ENCODE results near the gene PITPNC1.

DNA sequence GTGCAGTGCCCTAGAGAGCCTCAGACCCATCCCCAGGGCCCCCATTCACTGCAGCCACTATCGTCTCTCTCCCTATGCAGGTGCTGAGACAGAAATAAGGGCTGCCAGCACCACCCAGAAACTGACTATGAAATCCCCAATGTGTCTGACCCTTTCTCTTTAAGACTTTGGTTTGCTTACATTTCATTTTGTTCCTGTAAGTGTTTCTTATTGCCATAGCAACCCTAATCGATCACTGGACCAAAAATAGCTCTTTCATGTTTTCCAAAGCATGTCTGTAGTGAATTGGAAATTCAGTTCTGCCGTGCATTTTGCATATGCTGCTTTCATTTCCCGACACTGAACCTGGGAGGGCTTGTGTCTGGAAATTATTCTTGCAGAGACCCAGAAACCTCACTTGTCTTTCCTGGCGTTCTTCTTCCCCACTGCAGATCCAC, 192.0 kb downstream of the PITPNC1 start:
- TF ChIP-seq, protein P1, sequence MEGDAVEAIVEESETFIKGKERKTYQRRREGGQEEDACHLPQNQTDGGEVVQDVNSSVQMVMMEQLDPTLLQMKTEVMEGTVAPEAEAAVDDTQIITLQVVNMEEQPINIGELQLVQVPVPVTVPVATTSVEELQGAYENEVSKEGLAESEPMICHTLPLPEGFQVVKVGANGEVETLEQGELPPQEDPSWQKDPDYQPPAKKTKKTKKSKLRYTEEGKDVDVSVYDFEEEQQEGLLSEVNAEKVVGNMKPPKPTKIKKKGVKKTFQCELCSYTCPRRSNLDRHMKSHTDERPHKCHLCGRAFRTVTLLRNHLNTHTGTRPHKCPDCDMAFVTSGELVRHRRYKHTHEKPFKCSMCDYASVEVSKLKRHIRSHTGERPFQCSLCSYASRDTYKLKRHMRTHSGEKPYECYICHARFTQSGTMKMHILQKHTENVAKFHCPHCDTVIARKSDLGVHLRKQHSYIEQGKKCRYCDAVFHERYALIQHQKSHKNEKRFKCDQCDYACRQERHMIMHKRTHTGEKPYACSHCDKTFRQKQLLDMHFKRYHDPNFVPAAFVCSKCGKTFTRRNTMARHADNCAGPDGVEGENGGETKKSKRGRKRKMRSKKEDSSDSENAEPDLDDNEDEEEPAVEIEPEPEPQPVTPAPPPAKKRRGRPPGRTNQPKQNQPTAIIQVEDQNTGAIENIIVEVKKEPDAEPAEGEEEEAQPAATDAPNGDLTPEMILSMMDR (IDR thresholded peaks at IDR 0.05; ENCODE audit: low read length) = no peak
- no peak for TF ChIP-seq EZH2phosphoT487 (IDR thresholded peaks at IDR 0.05; ENCODE audit: low read length)
